HG03432 (cell line): ENCODE results near the gene MBD5.

Experiments used
- ATAC-seq: cut with Tn5 transposase; IDR thresholded peaks from one replicate; pipeline ENCODE4 v1.9.1; 2021; ENCODE audit warnings: mild to moderate bottlenecking, moderate library complexity; ENCODE audit not compliant: unreplicated experiment

Gene MBD5

GRCh38 chr2:148299616-148300015, 278.7 kb downstream of the MBD5 start:
- no peak for ATAC-seq

- ATAC-seq, result no peak
Measured at GRCh38 chr2:148300544-148300943, 279.7 kb downstream of the MBD5 start.

DNA sequence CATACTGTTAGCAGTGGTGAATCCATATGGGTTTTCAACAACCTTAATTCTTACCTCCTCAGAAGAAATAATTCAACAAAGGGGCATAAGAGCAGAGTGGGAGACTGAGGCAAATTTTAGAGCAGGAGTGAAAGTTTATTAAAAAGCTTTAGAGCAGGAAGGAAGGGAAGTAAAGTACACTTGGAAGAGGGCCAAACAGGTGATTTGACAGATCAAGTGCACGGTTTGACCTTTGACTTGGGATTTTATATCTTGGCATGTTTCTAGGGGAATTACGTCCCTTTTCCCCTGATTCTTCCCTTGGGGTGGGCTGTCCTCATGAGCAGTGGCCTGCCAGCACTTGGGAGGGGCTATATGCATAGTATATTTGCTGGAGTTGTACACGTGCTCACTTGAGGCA, 280.5 kb downstream of the MBD5 start:
- ATAC-seq, result no peak

GRCh38 chr2:148302526-148302925, 281.6 kb downstream of the MBD5 start:
- no peak for ATAC-seq

DNA sequence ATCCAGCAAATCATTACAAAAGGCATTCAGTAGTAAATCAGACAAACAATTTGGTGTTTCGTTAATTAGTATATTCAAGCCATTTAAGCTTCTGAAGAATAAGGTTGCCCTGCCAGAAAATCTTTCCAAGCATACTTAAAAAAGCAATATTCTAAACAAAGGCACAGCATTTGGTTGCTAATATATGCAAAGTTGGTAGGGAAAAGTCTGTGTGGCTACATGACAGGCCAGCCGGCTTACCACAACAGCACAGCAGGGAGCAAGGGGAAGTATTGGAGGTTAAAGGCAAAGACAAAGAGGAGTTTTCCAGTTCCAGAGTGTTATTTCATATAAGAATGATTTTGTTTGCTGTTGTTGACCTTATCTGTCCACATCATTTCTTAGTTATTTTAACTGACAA, 282.3 kb downstream of the MBD5 start:
- ATAC-seq, result no peak

DNA sequence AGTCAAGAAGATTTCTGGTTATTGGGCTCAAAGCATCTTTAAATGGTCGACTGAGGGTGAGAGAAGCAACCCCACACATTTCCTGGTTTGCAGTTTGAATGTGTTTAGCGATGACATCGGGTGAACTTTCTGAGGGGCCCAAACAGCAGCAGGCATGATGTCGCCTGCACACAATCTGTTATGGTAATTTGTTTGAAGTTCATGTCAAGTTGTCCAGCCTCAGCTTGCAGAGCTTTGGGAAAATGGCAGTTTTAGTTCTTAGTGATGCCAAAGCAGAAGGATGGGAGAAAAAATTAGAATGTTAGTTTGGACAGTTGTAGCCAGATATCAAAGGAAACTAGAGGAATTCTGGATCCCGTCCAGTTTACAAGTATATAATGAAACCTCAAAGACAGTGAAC, 284.6 kb downstream of the MBD5 start:
- ATAC-seq, result no peak

GRCh38 chr2:148306027-148306426, 285.1 kb downstream of the MBD5 start:
- no peak for ATAC-seq

DNA sequence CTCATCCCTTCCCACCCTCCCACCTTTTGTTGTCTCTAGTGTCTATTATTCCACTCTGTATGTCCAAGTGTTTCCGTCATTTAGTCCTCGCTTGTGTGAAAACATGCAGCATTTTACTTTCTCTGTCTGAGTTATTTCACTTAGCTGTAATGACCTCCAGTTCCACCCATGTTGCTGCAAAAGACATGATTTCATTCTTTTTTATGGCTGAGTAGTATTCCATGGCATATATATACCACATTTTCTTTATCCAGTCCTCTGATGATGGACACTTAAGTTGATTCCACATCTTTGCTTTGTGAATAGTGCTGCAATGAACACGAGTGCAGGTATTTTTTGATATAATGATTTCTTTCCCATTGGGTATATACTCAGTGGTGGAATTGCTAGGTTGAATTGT, 296.7 kb downstream of the MBD5 start:
- no peak for ATAC-seq

GRCh38 chr2:148338541-148338940, 317.6 kb downstream of the MBD5 start:
- no peak for ATAC-seq

GRCh38 chr2:148342086-148342485, 321.2 kb downstream of the MBD5 start:
- ATAC-seq, result no peak

- ATAC-seq, result no peak
Measured at GRCh38 chr2:148350199-148350598, 329.3 kb downstream of the MBD5 start.

GRCh38 chr2:148351437-148352143, 330.7 kb downstream of the MBD5 start:
- ATAC-seq, result no peak

- no peak for ATAC-seq
Measured at GRCh38 chr2:148358375-148358774, 337.5 kb downstream of the MBD5 start.

DNA sequence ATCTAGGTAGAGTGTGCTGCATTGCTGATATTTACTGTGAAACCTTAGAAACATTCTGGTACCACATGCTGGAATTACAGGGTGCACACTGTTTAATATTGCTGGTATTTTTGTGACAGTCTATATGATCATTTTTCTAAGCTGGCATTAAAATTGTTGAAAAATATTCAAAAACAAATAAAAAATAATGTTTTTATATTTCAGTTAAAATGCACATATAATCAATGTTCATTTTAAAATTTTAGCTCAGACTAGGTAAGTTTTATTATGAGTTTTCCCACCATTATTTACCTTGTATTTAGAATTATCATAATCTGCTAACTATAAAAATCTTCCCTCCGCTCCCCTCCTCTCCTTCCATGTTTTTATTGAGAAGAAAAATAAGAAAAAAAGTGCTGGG, 339.8 kb downstream of the MBD5 start:
- no peak for ATAC-seq

GRCh38 chr2:148362144-148362796, 341.4 kb downstream of the MBD5 start:
- no peak for ATAC-seq

- ATAC-seq, result no peak
Measured at GRCh38 chr2:148375214-148375613, 354.3 kb downstream of the MBD5 start.

DNA sequence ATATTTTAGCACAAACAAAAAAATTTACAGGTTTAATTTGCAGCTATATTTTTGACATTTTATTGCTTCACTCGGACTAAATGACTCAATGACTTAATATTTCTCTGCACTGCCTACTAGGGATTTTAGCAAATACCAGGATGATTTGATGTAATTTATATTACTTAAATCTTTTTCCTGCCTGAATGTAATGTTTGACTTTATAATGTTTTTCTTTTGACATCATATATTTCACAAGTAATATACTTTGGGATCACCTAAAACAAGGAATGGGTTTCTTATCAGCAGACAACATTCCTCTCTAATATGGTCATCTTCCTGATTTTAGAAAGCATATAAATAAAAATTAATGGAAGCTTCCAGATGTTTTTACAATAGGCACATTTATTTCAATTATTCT, 370.4 kb downstream of the MBD5 start:
- ATAC-seq, result no peak

GRCh38 chr2:148402786-148403185, 381.9 kb downstream of the MBD5 start:
- ATAC-seq, result no peak

DNA sequence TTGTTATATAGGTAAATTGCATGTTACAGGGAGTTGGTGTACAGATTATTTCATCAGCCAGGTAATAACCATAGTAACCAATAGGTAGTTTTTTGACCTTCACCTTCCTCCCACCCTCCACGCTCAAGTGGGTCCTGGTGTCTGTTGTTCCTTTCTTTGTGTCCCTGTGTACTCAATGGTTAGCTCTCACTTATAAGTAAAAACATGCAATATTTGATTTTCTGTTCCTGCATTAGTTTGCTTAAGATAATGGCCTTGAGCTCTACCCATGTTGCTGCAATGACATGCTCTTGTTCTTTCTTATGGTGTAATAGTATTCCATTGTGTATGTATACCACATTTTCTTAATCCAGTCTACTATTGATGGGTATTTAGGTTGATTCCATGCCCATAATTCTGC, 390.0 kb downstream of the MBD5 start:
- no peak for ATAC-seq

DNA sequence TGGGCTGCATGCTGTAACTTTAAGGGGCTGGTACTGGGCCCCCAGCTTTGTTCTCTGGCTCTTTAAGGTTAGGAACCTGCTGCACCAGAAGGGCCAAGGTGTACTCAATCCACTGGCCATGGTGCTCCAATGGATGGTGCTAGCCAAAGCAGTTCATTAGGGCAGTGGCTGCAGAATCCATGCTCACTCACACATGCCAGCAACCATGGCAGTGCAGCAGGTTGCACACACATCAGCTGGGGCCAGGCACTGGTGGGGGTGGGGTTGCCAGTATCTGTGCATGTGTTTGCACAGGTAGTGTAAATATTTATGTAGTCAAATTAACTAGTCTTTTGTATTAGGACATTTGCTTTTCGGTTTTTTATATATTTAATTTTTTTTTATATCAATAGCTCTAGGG, 395.4 kb downstream of the MBD5 start:
- ATAC-seq, result no peak

GRCh38 chr2:148430101-148430500, 409.2 kb downstream of the MBD5 start:
- no peak for ATAC-seq

DNA sequence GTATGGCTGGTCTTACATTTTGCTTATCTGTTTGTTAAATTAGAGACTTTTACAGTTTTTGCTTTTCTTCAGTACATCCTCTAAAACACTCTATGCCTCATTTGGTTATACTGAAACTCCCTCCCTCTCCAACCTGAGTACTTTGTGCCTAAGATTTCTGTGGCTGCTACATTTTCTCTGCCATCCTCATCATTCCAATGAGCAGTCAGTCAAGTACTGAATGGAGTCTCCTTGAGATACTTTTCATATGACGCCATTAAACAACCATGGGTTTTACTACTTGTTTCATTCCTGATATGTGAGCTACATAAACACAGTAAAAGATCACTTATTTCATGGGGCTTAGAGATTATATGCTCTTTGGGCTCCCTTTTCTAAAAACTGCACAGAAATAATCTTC, 427.0 kb downstream of the MBD5 start:
- no peak for ATAC-seq

DNA sequence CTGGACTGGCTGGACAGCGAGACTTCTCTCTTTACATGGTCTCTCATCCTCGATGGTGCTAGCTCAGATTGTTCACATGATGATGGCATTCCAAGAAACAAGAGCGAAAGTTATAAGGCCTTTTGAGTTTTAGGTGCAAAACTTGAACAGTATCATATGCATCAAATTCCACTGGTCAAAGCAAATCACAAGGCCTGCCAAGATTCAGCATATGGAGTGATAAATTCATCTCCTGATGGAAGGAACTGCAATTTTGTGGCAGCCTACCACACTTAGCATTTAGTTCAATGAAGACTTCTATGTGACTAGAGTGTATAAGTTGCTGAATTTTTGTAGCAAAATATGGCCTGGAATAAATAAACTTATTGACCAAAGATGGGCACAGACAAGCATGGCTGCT, 429.6 kb downstream of the MBD5 start:
- no peak for ATAC-seq
